ENCODE data around the gene ICOS. TPM values are rescaled to one million over a fixed set of nuclear protein-coding genes. Genes with fewer than 3 reads are reported as not detected.
A peak's percentile ranks its signal among the peaks of the same experiment; 100 is the strongest.

Gene ICOS
- total and polyA plus RNA-seq, 4 donors: 0.49 to 3.1 (median 0.76) TPM

DNA sequence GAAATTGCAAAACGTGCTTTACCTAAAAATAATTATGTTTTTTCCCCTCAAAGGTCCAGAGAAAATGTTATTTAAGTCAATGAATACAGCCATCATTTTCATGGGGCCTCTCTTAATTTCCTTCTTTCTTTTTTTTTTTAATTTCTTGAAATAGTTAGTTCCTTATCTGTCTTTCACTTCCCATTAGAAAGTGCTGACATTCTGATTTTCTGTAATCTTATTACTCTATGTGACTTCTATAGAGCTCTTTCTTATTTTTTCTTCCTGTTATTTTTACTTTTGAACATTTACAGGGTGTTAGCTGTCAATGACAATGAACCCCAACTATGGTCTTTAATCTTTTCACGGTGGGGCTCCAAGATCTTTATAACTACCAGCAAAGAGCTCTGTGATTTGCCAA, 39.0 kb upstream of the ICOS start:
- Histone ChIP-seq H3K27ac (ENCODE audit: low read depth in 1 of 2, low read length in 1 of 2) (no peak overlapping the region), H3K9me3 (ENCODE audit: control insufficient read depth in 4 of 4, insufficient read depth in 3 of 4, low read length in 3 of 4) (peaks cover 0 to 5% (median 2%) of the 10 kb centered on the region in 4 donors), H3K4me1 (ENCODE audit: control insufficient read depth in 5 of 5, insufficient read depth in 5 of 5, low read length in 5 of 5) (peaks cover 0 to 3% (median 0%) of the 10 kb centered on the region in 5 donors), H3K36me3 (ENCODE audit: control insufficient read depth in 4 of 4, insufficient read depth in 4 of 4, low read length in 4 of 4) (no peaks in the 10 kb centered on the region), H3K4me3 (no peak overlapping the region), H3K27me3 (ENCODE audit: control insufficient read depth in 3 of 3, insufficient read depth in 3 of 3, low read length in 2 of 3) (no peaks in the 10 kb centered on the region), H3K9ac (ENCODE audit: insufficient read depth in 1 of 2, low read length in 2 of 2) (no peak overlapping the region)
- TF ChIP-seq, protein P1, sequence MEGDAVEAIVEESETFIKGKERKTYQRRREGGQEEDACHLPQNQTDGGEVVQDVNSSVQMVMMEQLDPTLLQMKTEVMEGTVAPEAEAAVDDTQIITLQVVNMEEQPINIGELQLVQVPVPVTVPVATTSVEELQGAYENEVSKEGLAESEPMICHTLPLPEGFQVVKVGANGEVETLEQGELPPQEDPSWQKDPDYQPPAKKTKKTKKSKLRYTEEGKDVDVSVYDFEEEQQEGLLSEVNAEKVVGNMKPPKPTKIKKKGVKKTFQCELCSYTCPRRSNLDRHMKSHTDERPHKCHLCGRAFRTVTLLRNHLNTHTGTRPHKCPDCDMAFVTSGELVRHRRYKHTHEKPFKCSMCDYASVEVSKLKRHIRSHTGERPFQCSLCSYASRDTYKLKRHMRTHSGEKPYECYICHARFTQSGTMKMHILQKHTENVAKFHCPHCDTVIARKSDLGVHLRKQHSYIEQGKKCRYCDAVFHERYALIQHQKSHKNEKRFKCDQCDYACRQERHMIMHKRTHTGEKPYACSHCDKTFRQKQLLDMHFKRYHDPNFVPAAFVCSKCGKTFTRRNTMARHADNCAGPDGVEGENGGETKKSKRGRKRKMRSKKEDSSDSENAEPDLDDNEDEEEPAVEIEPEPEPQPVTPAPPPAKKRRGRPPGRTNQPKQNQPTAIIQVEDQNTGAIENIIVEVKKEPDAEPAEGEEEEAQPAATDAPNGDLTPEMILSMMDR (IDR thresholded peaks at IDR 0.05; ENCODE audit: control extremely low read depth, extremely low read depth): no peak
- DNase-seq (peak in 2 of 3 donors; percentile 6 to 35), ATAC-seq (ENCODE audit: insufficient read depth, low FRiP score) (no peak)
- 64 to 70% methylated on average over 2 of the region's 2 CpGs for WGBS, 2 donors

DNA sequence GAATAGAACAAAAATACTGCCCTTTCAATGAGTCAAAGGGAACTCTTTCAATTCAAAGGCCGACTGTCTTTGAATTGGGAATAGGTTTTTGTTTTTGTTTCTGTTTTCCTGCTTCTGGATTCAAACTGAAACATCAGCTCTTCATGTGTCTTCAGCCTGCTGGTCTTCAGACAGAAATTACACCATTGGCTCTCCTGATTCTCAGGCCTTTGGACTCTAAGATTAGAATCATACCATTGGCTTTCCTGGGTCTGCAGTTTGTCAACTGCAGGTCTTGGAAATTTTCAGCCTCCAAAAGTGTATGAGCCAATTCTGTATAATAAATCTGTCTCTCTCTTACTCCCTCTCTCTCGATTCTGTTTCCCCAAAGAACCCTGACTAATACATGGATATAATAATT, 37.9 kb upstream of the ICOS start:
- Histone ChIP-seq H3K9ac (ENCODE audit: insufficient read depth in 1 of 2, low read length in 2 of 2) (no peak overlapping the region), H3K27me3 (ENCODE audit: control insufficient read depth in 3 of 3, insufficient read depth in 3 of 3, low read length in 2 of 3) (no peaks in the 10 kb centered on the region), H3K36me3 (ENCODE audit: control insufficient read depth in 4 of 4, insufficient read depth in 4 of 4, low read length in 4 of 4) (no peaks in the 10 kb centered on the region), H3K4me3 (no peak overlapping the region), H3K27ac (ENCODE audit: low read depth in 1 of 2, low read length in 1 of 2) (no peak overlapping the region), H3K9me3 (ENCODE audit: control insufficient read depth in 4 of 4, insufficient read depth in 3 of 4, low read length in 3 of 4) (peaks cover 0 to 9% (median 4%) of the 10 kb centered on the region in 4 donors), H3K4me1 (ENCODE audit: control insufficient read depth in 5 of 5, insufficient read depth in 5 of 5, low read length in 5 of 5) (peaks cover 0 to 3% (median 0%) of the 10 kb centered on the region in 5 donors)
- DNase-seq (no peak), ATAC-seq (ENCODE audit: insufficient read depth, low FRiP score) (no peak)
- TF ChIP-seq, protein P1 (IDR thresholded peaks at IDR 0.05; ENCODE audit: control extremely low read depth, extremely low read depth): no peak
- WGBS, 2 donors: 78 to 86% methylated on average over 2 of the region's 2 CpGs

DNA sequence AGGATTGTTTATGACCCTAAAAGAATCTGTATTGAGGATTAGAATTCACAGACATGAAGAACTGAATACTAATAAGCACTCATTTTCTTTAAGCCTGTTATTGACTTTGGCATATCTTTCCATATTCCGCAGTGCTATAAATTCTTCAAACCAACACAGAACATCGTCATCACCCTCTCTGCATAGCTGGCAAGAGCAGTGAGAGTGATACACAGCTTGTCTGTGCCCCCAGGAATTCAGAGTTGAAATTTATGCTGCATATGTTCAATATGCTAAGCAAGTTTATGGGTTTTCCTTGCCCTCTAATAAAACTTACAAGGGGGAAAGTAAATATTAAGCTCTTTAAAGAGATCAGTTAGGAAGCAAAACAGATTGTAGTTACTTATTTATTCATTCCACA, 36.3 kb upstream of the ICOS start:
- no peak for ATAC-seq (ENCODE audit: insufficient read depth, low FRiP score)
- Histone ChIP-seq H3K36me3 (ENCODE audit: control insufficient read depth in 4 of 4, insufficient read depth in 4 of 4, low read length in 4 of 4) (no peaks in the 10 kb centered on the region), H3K27ac (ENCODE audit: low read depth in 1 of 2, low read length in 1 of 2) (no peak overlapping the region), H3K9me3 (ENCODE audit: control insufficient read depth in 4 of 4, insufficient read depth in 3 of 4, low read length in 3 of 4) (peaks cover 0 to 9% (median 4%) of the 10 kb centered on the region in 4 donors), H3K4me1 (ENCODE audit: control insufficient read depth in 5 of 5, insufficient read depth in 5 of 5, low read length in 5 of 5) (peaks cover 0 to 3% (median 0%) of the 10 kb centered on the region in 5 donors), H3K27me3 (ENCODE audit: control insufficient read depth in 3 of 3, insufficient read depth in 3 of 3, low read length in 2 of 3) (no peaks in the 10 kb centered on the region), H3K9ac (ENCODE audit: insufficient read depth in 1 of 2, low read length in 2 of 2) (no peak overlapping the region), H3K4me3 (no peak overlapping the region)
- TF ChIP-seq, protein P1 (IDR thresholded peaks at IDR 0.05; ENCODE audit: control extremely low read depth, extremely low read depth): no peak
- no peak for DNase-seq
- 79 to 95% methylated on average over 2 of the region's 2 CpGs for WGBS, 2 donors

DNA sequence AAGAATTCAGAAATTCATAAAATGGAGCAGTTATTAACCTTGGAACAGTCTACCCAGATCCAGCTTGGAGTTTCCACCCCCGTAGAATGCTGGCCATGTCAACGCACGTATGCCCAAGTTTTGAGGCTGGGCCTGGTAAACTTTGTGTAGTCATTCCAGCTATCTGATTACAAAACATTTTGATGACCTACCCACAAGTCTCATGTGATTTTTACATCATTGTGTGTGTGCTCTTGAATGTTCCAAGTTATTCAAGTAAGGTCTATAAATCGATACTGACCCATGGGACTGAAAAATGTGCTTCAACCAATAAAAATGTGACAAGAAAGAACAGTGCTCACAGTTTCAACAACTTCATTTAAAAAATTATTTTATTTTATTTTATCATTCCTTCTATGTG, 32.5 kb upstream of the ICOS start:
- 95% methylated on average over 4 of the region's 4 CpGs for WGBS, 2 donors
- ATAC-seq (ENCODE audit: insufficient read depth, low FRiP score): no peak
- TF ChIP-seq, protein P1 (IDR thresholded peaks at IDR 0.05; ENCODE audit: control extremely low read depth, extremely low read depth): no peak

More for the DNA sequence above, 32.5 kb upstream of the ICOS start:
- Histone ChIP-seq H3K27me3 (ENCODE audit: control insufficient read depth in 3 of 3, insufficient read depth in 3 of 3, low read length in 2 of 3) (no peaks in the 10 kb centered on the region), H3K9me3 (ENCODE audit: control insufficient read depth in 4 of 4, insufficient read depth in 3 of 4, low read length in 3 of 4) (peaks cover 0 to 9% (median 4%) of the 10 kb centered on the region in 4 donors), H3K27ac (ENCODE audit: low read depth in 1 of 2, low read length in 1 of 2) (no peak overlapping the region), H3K36me3 (ENCODE audit: control insufficient read depth in 4 of 4, insufficient read depth in 4 of 4, low read length in 4 of 4) (no peaks in the 10 kb centered on the region), H3K4me3 (no peak overlapping the region), H3K9ac (ENCODE audit: insufficient read depth in 1 of 2, low read length in 2 of 2) (no peak overlapping the region), H3K4me1 (ENCODE audit: control insufficient read depth in 5 of 5, insufficient read depth in 5 of 5, low read length in 5 of 5) (peaks cover 0 to 8% (median 3%) of the 10 kb centered on the region in 5 donors)
- no peak for DNase-seq
